Measurements from ENCODE around the gene SERPINB5.

Gene SERPINB5

GRCh38 chr18:63440219-63440618, 36.5 kb upstream of the SERPINB5 start:
- no peaks in the 10 kb centered on the region for H3K4me1 ChIP-seq (ENCODE audit: low read length)
- H3K4me3 ChIP-seq (ENCODE audit: low read length), result no peak overlapping the region
- no peak overlapping the region for H3K27ac ChIP-seq (ENCODE audit: low read length)
- no peaks in the 10 kb centered on the region for H3K9me2 ChIP-seq (replicated peaks; ENCODE audit: insufficient read depth, low read length)
- H3K27me3 ChIP-seq (replicated peaks; ENCODE audit: insufficient read depth, low read length), result no peaks in the 10 kb centered on the region
- no peaks in the 10 kb centered on the region for H3K36me3 ChIP-seq (replicated peaks; ENCODE audit: insufficient read depth, low read length)
- H4K20me1 ChIP-seq (ENCODE audit: insufficient read depth, low read length), result no peaks in the 10 kb centered on the region
- DNase-seq, result no peak
- H3K9ac ChIP-seq (ENCODE audit: low read length), result no peak overlapping the region
- no peaks in the 10 kb centered on the region for H3F3A ChIP-seq (ENCODE audit: insufficient read depth, low read length)
- H3K4me2 ChIP-seq (ENCODE audit: low read depth, low read length), result no peak overlapping the region
- no peak for TF ChIP-seq CTCF (IDR thresholded peaks at IDR 0.05; ENCODE audit: low read length)
- no peak for TF ChIP-seq EZH2phosphoT487 (IDR thresholded peaks at IDR 0.05; ENCODE audit: low read length)
- no peak for TF ChIP-seq EZH2 (optimal IDR thresholded peaks at IDR 0.05; ENCODE audit: low read depth, low read length)
- H2AFZ ChIP-seq (ENCODE audit: low read length), result no peak overlapping the region
- no peaks in the 10 kb centered on the region for H3K9me3 ChIP-seq (replicated peaks; ENCODE audit: insufficient read depth, low read length)
- no peaks in the 10 kb centered on the region for H3K79me2 ChIP-seq (ENCODE audit: low read length)

- H3K4me1 ChIP-seq (ENCODE audit: low read length), result no peaks in the 10 kb centered on the region
- H3K9me3 ChIP-seq (replicated peaks; ENCODE audit: insufficient read depth, low read length), result no peaks in the 10 kb centered on the region
- no peaks in the 10 kb centered on the region for H4K20me1 ChIP-seq (ENCODE audit: insufficient read depth, low read length)
- no peaks in the 10 kb centered on the region for H3F3A ChIP-seq (ENCODE audit: insufficient read depth, low read length)
- no peak overlapping the region for H3K4me2 ChIP-seq (ENCODE audit: low read depth, low read length)
- H3K79me2 ChIP-seq (ENCODE audit: low read length), result no peaks in the 10 kb centered on the region
- H3K27ac ChIP-seq (ENCODE audit: low read length), result no peak overlapping the region
- H3K9me2 ChIP-seq (replicated peaks; ENCODE audit: insufficient read depth, low read length), result no peaks in the 10 kb centered on the region
- H2AFZ ChIP-seq (ENCODE audit: low read length), result no peak overlapping the region
- no peaks in the 10 kb centered on the region for H3K27me3 ChIP-seq (replicated peaks; ENCODE audit: insufficient read depth, low read length)
- no peak for DNase-seq
- H3K9ac ChIP-seq (ENCODE audit: low read length), result no peak overlapping the region
- TF ChIP-seq EZH2phosphoT487 (IDR thresholded peaks at IDR 0.05; ENCODE audit: low read length) (no peak), EZH2 (optimal IDR thresholded peaks at IDR 0.05; ENCODE audit: low read depth, low read length) (no peak), CTCF (IDR thresholded peaks at IDR 0.05; ENCODE audit: low read length) (no peak)
- H3K4me3 ChIP-seq (ENCODE audit: low read length), result no peak overlapping the region
- no peaks in the 10 kb centered on the region for H3K36me3 ChIP-seq (replicated peaks; ENCODE audit: insufficient read depth, low read length)
These were observed 35.9 kb upstream of the SERPINB5 start for GRCh38 chr18:63440881-63441280.

GRCh38 chr18:63443829-63444228, 32.9 kb upstream of the SERPINB5 start:
- Histone ChIP-seq H3K27me3 (replicated peaks; ENCODE audit: insufficient read depth, low read length) (no peaks in the 10 kb centered on the region), H3K36me3 (replicated peaks; ENCODE audit: insufficient read depth, low read length) (no peaks in the 10 kb centered on the region), H3K4me2 (ENCODE audit: low read depth, low read length) (no peak overlapping the region), H3K9me3 (replicated peaks; ENCODE audit: insufficient read depth, low read length) (no peaks in the 10 kb centered on the region), H3K4me1 (ENCODE audit: low read length) (no peaks in the 10 kb centered on the region), H2AFZ (ENCODE audit: low read length) (no peak overlapping the region), H3F3A (ENCODE audit: insufficient read depth, low read length) (no peaks in the 10 kb centered on the region), H3K9me2 (replicated peaks; ENCODE audit: insufficient read depth, low read length) (no peaks in the 10 kb centered on the region), H4K20me1 (ENCODE audit: insufficient read depth, low read length) (no peaks in the 10 kb centered on the region), H3K27ac (ENCODE audit: low read length) (no peak overlapping the region), H3K9ac (ENCODE audit: low read length) (no peak overlapping the region), H3K79me2 (ENCODE audit: low read length) (no peaks in the 10 kb centered on the region), H3K4me3 (ENCODE audit: low read length) (no peak overlapping the region)
- DNase-seq, result no peak
- no peak for TF ChIP-seq EZH2 (optimal IDR thresholded peaks at IDR 0.05; ENCODE audit: low read depth, low read length)
- no peak for TF ChIP-seq CTCF (IDR thresholded peaks at IDR 0.05; ENCODE audit: low read length)
- TF ChIP-seq EZH2phosphoT487 (IDR thresholded peaks at IDR 0.05; ENCODE audit: low read length), result no peak

All from MM.1S (cell line).